BJ (cell line): Measurements from ENCODE around the gene XXYLT1. TPM values are rescaled to one million over a fixed set of nuclear protein-coding genes. Genes with fewer than 3 reads are reported as not detected.
"Not testable (repeated sequence)": the region's sequence is repeated elsewhere in the genome, so short reads cannot be mapped to it uniquely, and the experiment has no call there.

Source experiments
- CTCF ChIA-PET: fragments of 350-600 bp; formaldehyde crosslinking; extraction: SDS; loops from one replicate; lab custom pipeline; 2021; ENCODE audit warnings: antibody characterized with exemption, inconsistent platforms; lab: Yijun Ruan, JAX
- POLR2A ChIA-PET: fragments of 300-600 bp; sonication (Branson Sonifier 250); formaldehyde crosslinking; extraction: SDS; loops from one replicate; lab custom pipeline; 2021; ENCODE audit warnings: antibody characterized with exemption; lab: Charles Lee
- DNase-seq: peaks from one replicate; pipeline ENCODE4 v3.0.0-alpha.2; 2011; ENCODE audit warnings: low read depth
- H3K27me3 ChIP-seq: 2 replicates; pipeline ENCODE4 v1.6.0; 2011; ENCODE audit warnings: low read length; ENCODE audit not compliant: control insufficient read depth, insufficient read depth
- H3K36me3 ChIP-seq: 2 replicates; pipeline ENCODE4 v1.5.1; 2011; ENCODE audit warnings: low read length; ENCODE audit not compliant: control insufficient read depth, insufficient read depth
- H3K4me3 ChIP-seq: 2 replicates; pipeline ENCODE4 v1.5.1; 2011; ENCODE audit warnings: low read depth, mild to moderate bottlenecking, control low read depth, low read length
- CTCF ChIP-seq: IDR thresholded peaks from 2 replicates; pipeline ENCODE4 v1.5.1; 2011; ENCODE audit warnings: low read depth, mild to moderate bottlenecking, control low read depth, inconsistent platforms, low read length, moderate library complexity; ENCODE audit not compliant: insufficient read depth
- polyA plus RNA-seq: library from polyadenylated mRNA; depleted of rRNA; stranded (reverse); fragments of >200 nt; gene quantifications from 2 replicates; pipeline ENCODE4 v1.2.3, GENCODE V29; 2011

Gene XXYLT1
- polyA plus RNA-seq, 1 experiment: 33.5 TPM

GRCh38 chr3:195052939-195053338 is 218.0 kb downstream of the XXYLT1 start:
- Histone ChIP-seq H3K27me3 (peaks cover 6% of the 10 kb centered on the region), H3K4me3 (no peak overlapping the region), H3K36me3 (no peaks in the 10 kb centered on the region)
- TF ChIP-seq CTCF: no peak
- ChIA-PET POLR2A (no interaction called here), CTCF (no interaction called here)
- no peak for DNase-seq

DNA sequence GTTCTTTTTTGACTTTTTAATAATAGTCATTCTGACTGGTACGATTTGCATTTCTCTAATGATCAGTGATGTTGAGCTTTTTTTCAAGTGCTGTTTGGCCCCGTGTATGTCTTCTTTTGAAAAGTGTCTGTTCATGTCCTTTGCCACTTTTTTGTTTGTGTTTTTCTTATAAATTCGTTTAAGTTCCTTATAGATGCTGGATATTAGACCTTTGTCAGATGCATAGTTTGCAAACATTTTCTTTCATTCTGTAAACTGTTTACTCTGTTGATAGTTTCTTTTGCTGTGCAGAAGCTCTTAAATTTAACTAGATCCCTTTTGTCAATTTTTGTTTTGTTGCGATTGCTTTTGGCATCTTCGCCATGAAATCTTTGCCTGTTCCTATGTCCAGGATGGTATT is 220.7 kb downstream of the XXYLT1 start:
- DNase-seq, POLR2A ChIA-PET, CTCF ChIA-PET: not testable (repeated sequence)

GRCh38 chr3:195048059-195048905 is 222.7 kb downstream of the XXYLT1 start:
- Histone ChIP-seq H3K27me3 (peaks cover 7% of the 10 kb centered on the region), H3K36me3 (no peaks in the 10 kb centered on the region), H3K4me3 (no peak overlapping the region)
- DNase-seq: no peak
- POLR2A ChIA-PET: no interaction called here
- CTCF ChIA-PET: interaction anchor here (0.9 kb wide), 2 partner anchors 9 to 42 kb away, joined by 3 to 4 read pairs; no protein-coding TSS in a partner anchor
- TF ChIP-seq CTCF: no peak

More for the DNA sequence above, 220.7 kb downstream of the XXYLT1 start:
- H3K36me3 ChIP-seq, H3K4me3 ChIP-seq, H3K27me3 ChIP-seq: not testable (repeated sequence)

GRCh38 chr3:195047536-195047935 is 223.4 kb downstream of the XXYLT1 start:
- TF ChIP-seq CTCF: no peak
- CTCF ChIA-PET: interaction anchor here (0.9 kb wide), 2 partner anchors 8 to 41 kb away, joined by 3 to 4 read pairs; no protein-coding TSS in a partner anchor
- DNase-seq: no peak

DNA sequence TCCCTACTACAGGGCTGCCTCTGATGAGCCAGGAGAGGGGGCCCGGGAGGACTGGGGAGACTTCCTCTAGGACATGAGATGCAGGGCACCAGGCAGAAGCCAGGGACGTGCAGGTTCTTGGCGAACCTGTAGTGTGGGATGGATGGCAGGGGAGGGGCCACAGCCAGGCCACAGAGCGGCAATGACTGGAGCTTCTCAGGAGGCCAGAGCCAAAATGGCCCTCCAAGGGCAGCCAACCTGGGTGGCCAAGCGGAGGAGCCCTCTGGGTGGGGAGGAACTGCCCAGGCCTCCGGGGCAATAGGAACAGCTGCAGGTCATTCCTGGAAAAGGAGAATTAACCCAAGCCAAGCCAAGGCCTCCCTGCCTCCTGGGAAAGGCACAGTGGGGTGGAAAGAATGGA is 224.5 kb downstream of the XXYLT1 start:
- TF ChIP-seq CTCF: no peak
- ChIA-PET CTCF (no interaction called here), POLR2A (no interaction called here)
- no peak for DNase-seq
- peaks cover 4% of the 10 kb centered on the region for H3K27me3 ChIP-seq
- H3K36me3 ChIP-seq: no peaks in the 10 kb centered on the region
- no peak overlapping the region for H3K4me3 ChIP-seq

More at GRCh38 chr3:195047536-195047935, 223.4 kb downstream of the XXYLT1 start:
- Histone ChIP-seq H3K36me3 (no peaks in the 10 kb centered on the region), H3K27me3 (peaks cover 7% of the 10 kb centered on the region), H3K4me3 (no peak overlapping the region)
- POLR2A ChIA-PET: no interaction called here
